GM21529 (cell line): ENCODE measurements around the gene MYH10.

Experiments
- ATAC-seq: cut with Tn5 transposase; IDR thresholded peaks from one replicate; pipeline ENCODE4 v1.9.1; 2021; ENCODE audit not compliant: unreplicated experiment

MYH10 gene

DNA sequence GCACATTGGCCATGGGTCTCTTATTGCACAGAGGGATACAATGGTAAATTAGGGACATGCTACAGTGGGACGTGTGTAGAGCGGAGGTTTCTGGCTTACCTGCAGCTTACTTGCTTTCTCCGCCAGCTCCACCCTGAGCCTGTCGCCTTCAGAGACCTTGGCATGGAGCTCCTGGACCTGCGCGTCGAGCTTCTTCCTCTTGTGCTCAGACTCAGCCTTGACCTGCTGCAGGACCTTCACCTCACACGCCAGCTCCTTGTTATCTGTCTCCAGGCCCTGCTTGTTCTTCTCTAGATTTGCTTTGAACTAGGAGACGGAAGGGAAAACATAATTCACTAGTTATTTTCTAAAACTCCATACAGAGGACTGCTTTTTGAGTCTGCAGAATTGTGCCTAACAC lies 131.4 kb downstream of the MYH10 start:
- no peak for ATAC-seq

GRCh38 chr17:8496081-8496480 lies 134.4 kb downstream of the MYH10 start:
- no peak for ATAC-seq

DNA sequence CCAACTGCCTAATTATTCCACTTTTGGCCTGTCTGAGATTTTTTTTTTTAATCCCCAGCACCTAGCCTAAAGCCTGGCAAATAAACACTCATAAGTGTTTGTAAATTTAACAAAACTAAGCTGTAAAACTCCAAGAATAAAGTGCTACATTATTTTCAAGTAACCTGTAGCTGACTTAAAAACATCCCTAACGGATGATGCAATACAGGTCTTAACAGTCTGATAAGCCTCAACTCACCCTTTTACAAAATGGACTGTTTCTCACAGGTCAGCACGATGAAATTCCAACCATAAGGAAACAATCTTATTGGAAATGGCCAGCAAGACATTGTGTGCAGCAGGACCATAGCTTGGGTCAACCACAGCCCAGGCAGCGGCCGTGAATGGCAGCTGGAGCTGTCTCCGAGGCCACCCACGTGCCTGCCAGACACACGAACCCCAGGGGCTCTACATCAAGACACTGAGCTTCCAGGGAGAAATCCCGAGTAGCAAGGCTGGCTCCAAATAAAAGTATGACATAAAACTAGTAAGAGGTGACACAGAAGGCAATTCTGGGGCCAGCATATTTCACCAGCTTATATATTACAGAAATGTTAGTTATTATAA lies 135.9 kb downstream of the MYH10 start:
- no peak for ATAC-seq

- ATAC-seq = no peak
These were observed 136.5 kb downstream of the MYH10 start for GRCh38 chr17:8494021-8494420.

GRCh38 chr17:8492121-8492520 lies 138.4 kb downstream of the MYH10 start:
- no peak for ATAC-seq

DNA sequence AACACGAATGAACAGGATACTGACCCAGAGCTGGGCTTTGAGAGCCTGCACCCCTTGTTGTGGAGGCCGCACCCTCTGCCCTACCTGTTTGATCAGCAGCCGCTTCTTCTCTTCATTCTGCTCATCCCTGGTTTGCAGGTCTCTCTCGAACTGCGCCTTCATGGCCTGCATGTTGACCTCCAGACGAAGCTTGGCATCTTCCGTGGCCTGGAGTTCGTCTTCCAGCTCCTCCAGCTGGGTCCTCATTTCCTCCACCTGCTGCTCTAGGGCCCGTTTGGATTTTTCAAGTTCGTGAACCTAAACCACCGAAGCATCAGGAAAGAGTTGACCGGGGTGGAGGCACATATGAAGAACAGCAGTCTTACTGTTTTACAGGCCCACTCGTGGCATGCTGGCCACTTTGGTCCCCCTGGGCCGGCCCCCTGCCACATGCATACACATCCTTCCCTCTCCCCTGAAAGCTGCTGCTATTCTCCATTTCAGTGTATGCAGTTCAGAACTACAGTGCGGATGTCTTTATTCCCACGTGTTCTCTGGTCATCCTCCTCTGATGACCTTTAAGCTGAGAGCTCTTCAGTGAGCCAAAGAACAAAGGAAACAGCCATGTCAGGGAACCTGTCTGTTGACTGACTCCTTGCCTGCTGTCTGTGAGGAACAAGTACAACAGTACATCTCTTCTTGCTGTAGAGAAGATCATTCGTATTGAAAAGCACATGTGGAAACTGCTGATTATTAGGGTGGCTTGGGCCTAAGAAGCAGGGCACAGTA lies 140.1 kb downstream of the MYH10 start:
- no peak for ATAC-seq

DNA sequence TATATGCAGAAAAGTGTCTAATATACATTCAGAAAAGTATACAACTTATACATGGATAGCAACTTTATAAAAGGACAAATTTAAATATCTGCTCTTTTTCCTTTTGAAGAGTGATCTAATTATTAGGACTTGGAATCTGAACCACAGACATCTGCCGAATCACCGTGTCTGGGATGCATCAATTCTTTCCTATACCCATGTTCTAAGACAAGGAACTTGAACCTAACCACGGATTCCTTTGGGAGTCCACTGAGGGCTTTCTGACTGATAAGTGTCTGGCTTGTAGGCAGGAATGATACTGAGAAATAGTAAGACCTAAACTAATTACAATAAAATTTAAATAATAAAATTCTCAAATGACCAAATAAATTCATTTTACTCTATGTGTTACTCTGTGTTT lies 140.7 kb downstream of the MYH10 start:
- ATAC-seq = no peak

- ATAC-seq = no peak
These were observed 141.6 kb downstream of the MYH10 start for GRCh38 chr17:8488901-8489300.

DNA sequence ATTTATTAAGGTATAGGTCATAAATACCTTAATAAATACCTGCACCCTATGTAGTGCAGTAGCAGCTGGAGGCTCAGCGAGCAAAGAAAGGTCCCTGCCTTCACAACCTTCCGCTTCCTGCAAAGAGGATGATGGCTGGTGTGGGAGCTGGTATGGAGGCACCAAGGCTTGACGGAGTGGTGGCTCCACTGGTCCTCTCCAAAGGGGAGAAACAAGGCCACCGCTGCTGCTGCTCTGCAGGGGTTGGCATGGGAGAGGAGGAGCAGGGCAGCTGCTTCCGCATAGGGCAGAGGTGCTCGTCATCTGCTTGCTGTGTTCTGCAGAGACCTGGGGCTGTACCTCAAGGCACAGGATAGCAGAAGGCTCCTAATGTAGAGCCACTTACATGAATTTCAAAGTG lies 142.0 kb downstream of the MYH10 start:
- no peak for ATAC-seq

GRCh38 chr17:8487743-8488142 lies 142.8 kb downstream of the MYH10 start:
- ATAC-seq = no peak

DNA sequence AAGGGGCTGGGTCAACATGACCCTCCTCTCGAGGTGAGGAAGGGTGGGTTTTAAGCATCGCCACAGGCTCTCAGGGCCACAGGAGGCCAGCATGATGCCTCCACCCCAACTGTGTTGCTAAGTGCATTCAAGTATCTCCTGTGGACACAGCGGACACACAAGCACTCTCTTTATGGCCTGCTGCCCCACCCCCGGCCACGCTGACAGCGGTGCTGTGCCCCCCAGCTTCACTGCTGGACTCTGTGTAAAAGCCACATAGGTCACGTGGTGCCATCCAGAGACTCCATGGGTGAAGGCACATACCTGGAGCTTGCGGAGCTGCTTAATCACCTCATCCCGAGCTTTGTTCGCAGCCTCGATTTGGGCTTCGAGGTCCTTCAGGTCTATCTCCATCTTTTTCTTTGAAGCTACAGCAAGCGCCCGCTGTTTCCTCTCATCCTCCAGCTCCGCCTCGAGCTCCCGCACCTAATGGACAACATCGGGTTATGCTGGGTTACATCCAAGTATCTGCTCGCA lies 143.3 kb downstream of the MYH10 start:
- ATAC-seq = no peak

DNA sequence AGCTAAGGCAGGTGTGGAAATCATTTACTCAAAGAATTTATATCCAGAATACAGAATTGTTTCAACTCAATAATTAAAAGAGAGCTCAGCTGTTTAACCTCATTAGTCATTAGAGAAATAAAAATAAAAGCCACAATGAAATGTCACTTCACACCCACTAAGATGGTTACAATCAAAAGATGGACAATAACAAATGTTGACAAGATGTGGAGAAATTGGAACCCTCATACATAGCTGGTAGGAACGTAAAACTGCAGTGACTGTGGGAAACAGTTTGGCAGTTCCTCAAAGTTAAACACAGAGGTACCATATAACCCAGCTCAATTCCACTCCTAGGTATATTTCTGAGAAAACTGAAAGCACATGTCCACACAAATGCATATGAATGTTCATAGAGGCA lies 145.0 kb downstream of the MYH10 start:
- ATAC-seq = no peak

- no peak for ATAC-seq
These were observed 146.1 kb downstream of the MYH10 start for GRCh38 chr17:8484465-8484864.

GRCh38 chr17:8482546-8482945 lies 148.0 kb downstream of the MYH10 start:
- ATAC-seq = no peak

DNA sequence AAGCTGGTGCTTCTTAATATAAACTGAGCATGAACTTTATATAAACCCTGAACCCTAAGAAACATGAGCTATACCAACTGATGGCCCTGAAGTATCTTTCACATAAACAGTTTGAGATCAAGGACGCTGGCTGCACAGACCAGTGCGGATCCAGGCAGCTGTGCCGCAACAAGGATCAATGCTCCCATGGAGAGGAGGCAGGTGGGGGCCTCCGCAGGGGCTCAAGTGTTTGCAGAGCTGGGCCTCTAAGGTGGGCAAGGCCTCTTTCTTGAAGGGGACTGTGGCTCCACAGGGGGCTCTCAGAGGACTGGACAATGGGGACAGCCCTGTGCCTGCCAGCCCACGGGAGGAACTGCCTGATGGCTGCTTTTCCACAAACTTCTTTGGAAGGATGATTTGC lies 148.8 kb downstream of the MYH10 start:
- no peak for ATAC-seq

DNA sequence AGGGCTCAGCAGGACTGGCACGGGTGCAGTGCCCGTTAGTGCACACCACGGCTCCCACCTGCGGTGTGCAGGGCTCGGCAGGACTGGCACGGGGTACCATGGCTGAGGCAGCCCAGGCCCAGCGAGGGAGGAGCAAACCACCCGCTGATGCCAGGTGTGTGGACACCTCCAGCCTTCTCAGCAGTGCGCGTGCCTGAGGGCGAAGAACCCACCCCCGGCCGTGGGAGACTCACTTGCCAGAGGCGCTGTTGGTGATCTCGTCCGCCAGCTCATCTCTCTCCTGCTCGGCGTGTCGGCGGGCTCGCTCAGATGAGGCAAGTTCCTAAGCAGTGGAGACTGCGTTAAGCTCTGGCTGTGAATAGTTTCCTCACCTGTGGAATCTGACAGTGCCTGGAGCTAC lies 149.4 kb downstream of the MYH10 start:
- no peak for ATAC-seq

GRCh38 chr17:8480011-8480976 lies 150.2 kb downstream of the MYH10 start:
- no peak for ATAC-seq

- no peak for ATAC-seq
These were observed 151.0 kb downstream of the MYH10 start for GRCh38 chr17:8479431-8479947.

DNA sequence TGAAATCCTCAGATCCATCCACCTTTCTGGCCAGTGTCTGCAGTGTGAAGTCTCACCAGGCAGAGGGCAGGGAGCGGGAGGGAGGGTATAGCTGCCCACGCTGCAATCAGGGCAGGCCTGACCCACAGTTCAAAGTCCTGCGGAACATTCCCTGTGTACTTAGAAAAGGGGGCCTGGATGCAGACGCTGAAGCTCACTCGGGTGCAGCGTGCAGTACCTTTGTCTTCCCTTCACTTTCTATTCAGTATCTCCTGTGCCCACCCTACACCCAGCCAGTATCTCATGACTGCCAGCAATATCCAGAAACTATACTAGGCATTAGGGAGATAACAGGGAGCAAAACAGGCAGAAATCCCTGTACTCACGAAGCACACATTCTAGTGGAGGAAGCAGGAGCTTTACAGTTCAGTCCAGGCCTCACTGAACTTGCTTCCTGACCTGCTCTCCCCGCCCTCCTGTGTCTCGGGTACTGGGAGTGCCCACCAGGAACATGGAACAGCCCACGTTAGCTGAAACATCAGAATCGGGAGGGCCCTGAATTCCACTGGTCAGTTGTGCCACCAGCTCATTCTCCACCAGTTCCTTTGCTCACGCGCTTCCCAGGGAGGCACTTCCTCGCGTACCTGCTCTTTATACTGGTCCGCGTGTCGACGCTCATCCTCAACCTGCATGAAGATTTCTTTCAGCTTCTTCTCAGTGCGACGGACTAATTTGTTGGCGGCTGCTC lies 152.6 kb downstream of the MYH10 start:
- ATAC-seq = no peak

GRCh38 chr17:8477171-8477570 lies 153.4 kb downstream of the MYH10 start:
- ATAC-seq = no peak

- ATAC-seq = no peak
These were observed 153.8 kb downstream of the MYH10 start for GRCh38 chr17:8476741-8477140.
